Endothelial cell of umbilical vein (primary cell): ENCODE results near the gene CABP2. TPM values are rescaled to one million over a fixed set of nuclear protein-coding genes. Genes with fewer than 3 reads are reported as not detected.

ENCODE experiments used
- BruUV-seq: library from RNA; stranded (reverse); fragments of 400-500 nt; replicated peaks from 2 replicates; lab custom pipeline; 2021; lab: Mats Ljungman, UMichigan
- CTCF ChIA-PET: fragments of 300-600, 350-600 bp; sonication (Branson Sonifier 250); formaldehyde crosslinking; loops from one replicate; lab custom pipeline; 2021; ENCODE audit warnings: antibody characterized with exemption, inconsistent platforms; lab: Charles Lee
- POLR2A ChIA-PET: fragments of 300-600, 350-600 bp; sonication (Branson Sonifier 250); formaldehyde crosslinking; loops from one replicate; lab custom pipeline; 2021; ENCODE audit warnings: antibody characterized with exemption, inconsistent platforms; lab: Charles Lee
- DNase-seq: peaks from one replicate; pipeline ENCODE4 v3.0.0-alpha.2; 2011; ENCODE audit warnings: low read depth, low spot score
- FAIRE-seq: peaks from 2 replicates; lab custom pipeline; 2011; peaks lifted over from hg19 to GRCh38; lab: Jason Lieb, UNC
- H2AFZ ChIP-seq: 2 replicates; pipeline ENCODE4 v1.6.0; 2012; ENCODE audit warnings: low read depth, low read length, control low read depth, inconsistent platforms
- H3K27ac ChIP-seq: 2 replicates; pipeline ENCODE4 v1.5.1; 2011; ENCODE audit warnings: low read depth, mild to moderate bottlenecking, control low read depth, low read length, moderate library complexity; ENCODE audit not compliant: insufficient read depth
- H3K27me3 ChIP-seq, 2 experiments: 2 replicates each; pipeline versions ENCODE4 v1.6.0 to v1.6.1; 2011; ENCODE audit warnings: low read length in 2 of 2, mixed read lengths in 1 of 2; ENCODE audit not compliant: control insufficient read depth in 2 of 2, insufficient read depth in 2 of 2
- H3K36me3 ChIP-seq, 2 experiments: 2 replicates in 1 of 2; 3 replicates in 1 of 2; pipeline ENCODE4 v1.5.1; 2011; ENCODE audit warnings: low read length in 2 of 2, mild to moderate bottlenecking in 1 of 2, moderate library complexity in 1 of 2; ENCODE audit not compliant: control insufficient read depth in 2 of 2, insufficient read depth in 2 of 2; ENCODE audit errors: extremely low read depth in 1 of 2
- H3K4me1 ChIP-seq: 3 replicates; pipeline ENCODE4 v1.5.1; 2011; ENCODE audit warnings: mild to moderate bottlenecking, low read length; ENCODE audit not compliant: control insufficient read depth, insufficient read depth; ENCODE audit errors: extremely low read depth
- H3K4me2 ChIP-seq: 2 replicates; pipeline ENCODE4 v1.6.1; 2011; ENCODE audit warnings: low read length, control low read depth, mixed read lengths; ENCODE audit not compliant: insufficient read depth
- H3K4me3 ChIP-seq, 3 experiments: fragments of 200-600 bp in 1 of 3; sonication (generic), shearing (Covaris generic) in 1 of 3; replicated peaks in 1 of 3; 2 replicates each; pipeline ENCODE4 v1.5.1; 2011 to 2016; ENCODE audit warnings: control low read depth in 3 of 3, low read length in 3 of 3, mild to moderate bottlenecking in 2 of 3, inconsistent platforms in 1 of 3, low read depth in 1 of 3, moderate library complexity in 1 of 3; ENCODE audit not compliant: insufficient read depth in 1 of 3
- H3K79me2 ChIP-seq: 2 replicates; pipeline ENCODE4 v1.6.0; 2012; ENCODE audit warnings: low read length, inconsistent platforms; ENCODE audit not compliant: control insufficient read depth, insufficient read depth
- H3K9ac ChIP-seq: replicated peaks from 2 replicates; pipeline ENCODE3; 2011; ENCODE audit warnings: low read length, control low read depth; ENCODE audit not compliant: insufficient read depth; ENCODE audit errors: extremely low read depth
- H3K9me1 ChIP-seq: replicated peaks from 3 replicates; pipeline ENCODE4 v1.6.0; 2011; ENCODE audit warnings: mild to moderate bottlenecking, low read length; ENCODE audit not compliant: control insufficient read depth, insufficient read depth; ENCODE audit errors: extremely low read depth
- H3K9me3 ChIP-seq: replicated peaks from 2 replicates; pipeline ENCODE4 v1.5.1; 2012; ENCODE audit warnings: low read length, inconsistent platforms; ENCODE audit not compliant: control insufficient read depth, insufficient read depth
- H4K20me1 ChIP-seq: replicated peaks from 2 replicates; pipeline ENCODE3; 2011; ENCODE audit warnings: mild to moderate bottlenecking, low read length; ENCODE audit not compliant: control insufficient read depth, insufficient read depth; ENCODE audit errors: extremely low read depth
- EZH2 ChIP-seq: IDR thresholded peaks from 2 replicates; pipeline ENCODE4 v1.6.1; 2012; ENCODE audit warnings: borderline replicate concordance, low read depth, mild to moderate bottlenecking, moderate library complexity, low read length, inconsistent platforms; ENCODE audit not compliant: severe bottlenecking
- FOS ChIP-seq: IDR thresholded peaks from 2 replicates; pipeline ENCODE4 v1.6.1; 2011; ENCODE audit warnings: mild to moderate bottlenecking, low read length, moderate library complexity, borderline replicate concordance; ENCODE audit not compliant: insufficient read depth
- JUN ChIP-seq: IDR thresholded peaks from 2 replicates; pipeline ENCODE4 v1.6.1; 2011; ENCODE audit warnings: borderline replicate concordance, low read depth; ENCODE audit not compliant: insufficient read length, insufficient read depth
- MYC ChIP-seq: IDR thresholded peaks from one replicate; pipeline ENCODE4 v1.6.1; 2011; ENCODE audit warnings: mild to moderate bottlenecking, low read depth, low read length
- POLR2A ChIP-seq: IDR thresholded peaks from 2 replicates; pipeline ENCODE4 v1.6.1; 2012; ENCODE audit warnings: low read depth, mild to moderate bottlenecking, control low read depth, low read length
- dilution Hi-C: fragments of 300-500 bp; cut with MboI; formaldehyde crosslinking; loops from one replicate; pipeline ENCODE4 v1.15.0; 2019; ENCODE audit warnings: low sequenced_read_pairs; ENCODE audit not compliant: extremely low pct_ligation_motif_present
- intact Hi-C: fragments of 100-400 bp; cut with micrococcal nuclease; formaldehyde crosslinking; loops from one replicate; pipeline ENCODE4 v1.10.0; 2022
- polyA plus RNA-seq, 4 experiments: library from polyadenylated mRNA; depleted of rRNA in 3 of 4; stranded (reverse) in 3 of 4; unstranded in 1 of 4; fragments of >200 nt; gene quantifications; 2 replicates each; pipeline versions ENCODE4 v1.2.1 to v1.2.3, GENCODE V29; 2011 to 2012; ENCODE audit warnings: missing spikeins in 1 of 4
- total RNA-seq: library from RNA; stranded (reverse); gene quantifications from 2 replicates; pipeline ENCODE4 v1.2.3, GENCODE V29; 2021
- TF ChIP-seq, protein P1 (sequence below), 2 donors: IDR thresholded peaks; 1 replicate in 1 of 2; 2 replicates in 1 of 2; pipeline ENCODE4 v1.5.1; 2011; ENCODE audit warnings: low read length in 2 of 2, mild to moderate bottlenecking in 2 of 2, moderate library complexity in 2 of 2, control low read depth in 1 of 2, inconsistent platforms in 1 of 2, low read depth in 1 of 2; ENCODE audit not compliant: insufficient read depth in 1 of 2; ENCODE audit errors: extremely low read depth in 1 of 2
- TF ChIP-seq, protein P2 (sequence below): IDR thresholded peaks from 2 replicates; pipeline ENCODE4 v1.6.1; 2011; ENCODE audit not compliant: insufficient read depth, insufficient read length

The CABP2 gene
- total and polyA plus RNA-seq, 2 donors (not counting 3 experiments of a cell fraction or from before 2014, with no cell fraction given), result not detected

DNA sequence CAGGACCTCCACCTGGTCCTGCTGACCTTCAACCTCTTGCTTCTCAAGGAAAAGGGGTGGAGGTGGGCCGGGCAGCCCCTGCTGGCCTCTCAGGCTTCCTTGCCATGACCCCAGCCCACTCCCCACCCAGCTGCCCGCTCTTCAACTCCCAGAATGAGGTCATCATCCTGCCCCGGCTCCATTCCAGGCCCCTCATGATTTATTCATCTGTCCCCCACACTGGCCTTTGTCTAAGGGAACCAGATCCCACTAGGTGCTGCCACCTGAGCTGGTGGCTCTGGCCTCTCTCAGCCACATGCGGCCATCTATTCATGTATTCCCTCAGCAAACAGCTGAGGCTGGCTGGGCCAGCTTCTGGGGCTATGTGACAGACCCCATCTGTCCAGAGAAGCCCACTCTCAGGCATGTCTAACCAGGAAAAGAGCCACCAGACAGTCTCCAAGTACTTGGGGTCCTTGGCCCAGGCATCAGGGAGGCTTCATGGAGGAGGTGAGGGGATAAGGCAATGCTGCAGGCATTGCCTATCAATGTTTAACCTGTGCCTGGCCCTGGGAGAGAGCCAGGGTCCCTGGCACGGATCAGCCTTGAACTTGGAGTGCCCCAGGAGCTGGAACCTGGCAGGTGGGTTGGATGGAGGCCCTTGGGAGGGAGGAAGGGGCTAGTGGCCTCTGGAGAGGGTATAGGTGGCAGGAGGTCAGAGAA, 2.2 kb upstream of the CABP2 start:
- TF ChIP-seq EZH2 (no peak), JUN (no peak), POLR2A (no peak)
- TF ChIP-seq, protein P1, sequence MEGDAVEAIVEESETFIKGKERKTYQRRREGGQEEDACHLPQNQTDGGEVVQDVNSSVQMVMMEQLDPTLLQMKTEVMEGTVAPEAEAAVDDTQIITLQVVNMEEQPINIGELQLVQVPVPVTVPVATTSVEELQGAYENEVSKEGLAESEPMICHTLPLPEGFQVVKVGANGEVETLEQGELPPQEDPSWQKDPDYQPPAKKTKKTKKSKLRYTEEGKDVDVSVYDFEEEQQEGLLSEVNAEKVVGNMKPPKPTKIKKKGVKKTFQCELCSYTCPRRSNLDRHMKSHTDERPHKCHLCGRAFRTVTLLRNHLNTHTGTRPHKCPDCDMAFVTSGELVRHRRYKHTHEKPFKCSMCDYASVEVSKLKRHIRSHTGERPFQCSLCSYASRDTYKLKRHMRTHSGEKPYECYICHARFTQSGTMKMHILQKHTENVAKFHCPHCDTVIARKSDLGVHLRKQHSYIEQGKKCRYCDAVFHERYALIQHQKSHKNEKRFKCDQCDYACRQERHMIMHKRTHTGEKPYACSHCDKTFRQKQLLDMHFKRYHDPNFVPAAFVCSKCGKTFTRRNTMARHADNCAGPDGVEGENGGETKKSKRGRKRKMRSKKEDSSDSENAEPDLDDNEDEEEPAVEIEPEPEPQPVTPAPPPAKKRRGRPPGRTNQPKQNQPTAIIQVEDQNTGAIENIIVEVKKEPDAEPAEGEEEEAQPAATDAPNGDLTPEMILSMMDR (IDR thresholded peaks at IDR 0.05; ENCODE audit: extremely low read depth in 1 of 2, insufficient read depth in 1 of 2, low read depth in 1 of 2, low read length in 2 of 2), result no peak
- TF ChIP-seq, protein P2, sequence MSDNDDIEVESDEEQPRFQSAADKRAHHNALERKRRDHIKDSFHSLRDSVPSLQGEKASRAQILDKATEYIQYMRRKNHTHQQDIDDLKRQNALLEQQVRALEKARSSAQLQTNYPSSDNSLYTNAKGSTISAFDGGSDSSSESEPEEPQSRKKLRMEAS, result no peak
- Histone ChIP-seq H3K4me2 (no peak overlapping the region), H3K27me3 (peaks cover 0 to 2% of the 10 kb centered on the region in 2 experiments), H3K4me1 (no peaks in the 10 kb centered on the region), H3K79me2 (no peaks in the 10 kb centered on the region), H4K20me1 (no peaks in the 10 kb centered on the region), H3K9ac (no peak overlapping the region), H3K9me3 (no peaks in the 10 kb centered on the region), H3K27ac (no peak overlapping the region), H2AFZ (no peak overlapping the region), H3K9me1 (no peaks in the 10 kb centered on the region), H3K36me3 (no peaks in the 10 kb centered on the region), H3K4me3 (no peak overlapping the region)
- dilution Hi-C loops (no loop called here), intact Hi-C loops (no loop called here)
- no TSS peak for BruUV-seq
- ChIA-PET POLR2A (no interaction called here), CTCF (no interaction called here)
- FAIRE-seq (no peak), DNase-seq (no peak)

DNA sequence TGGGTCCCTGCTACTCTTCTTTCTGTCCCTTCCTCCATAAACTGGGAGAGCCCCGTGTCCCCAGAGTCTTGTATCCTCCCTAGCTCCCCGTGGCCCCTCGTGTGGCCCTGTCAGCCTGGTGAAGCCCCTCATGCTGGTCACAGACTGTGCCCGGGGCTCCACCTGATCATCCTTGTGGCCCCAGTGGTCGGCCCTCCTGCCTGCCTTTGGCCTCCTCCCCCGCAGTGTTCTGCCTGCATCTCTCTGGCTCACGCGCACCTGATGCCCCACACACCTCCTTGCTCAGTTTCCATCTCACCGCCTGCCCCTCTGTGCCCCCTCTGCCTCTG, 1.2 kb upstream of the CABP2 start:
- peaks cover 0 to 2% of the 10 kb centered on the region in 2 experiments for H3K27me3 ChIP-seq
- H3K9me3 ChIP-seq, result no peaks in the 10 kb centered on the region
- H3K27ac ChIP-seq, result no peak overlapping the region
- H3K4me1 ChIP-seq, result no peaks in the 10 kb centered on the region
- dilution Hi-C loops, result no loop called here
- no peak overlapping the region for H3K9ac ChIP-seq
- TF ChIP-seq, protein P1 (IDR thresholded peaks at IDR 0.05; ENCODE audit: extremely low read depth in 1 of 2, insufficient read depth in 1 of 2, low read depth in 1 of 2, low read length in 2 of 2), result no peak
- TF ChIP-seq EZH2 (no peak), MYC (no peak), FOS (no peak)
- POLR2A ChIA-PET, result no interaction called here
- H3K9me1 ChIP-seq, result no peaks in the 10 kb centered on the region
- H3K36me3 ChIP-seq, result no peaks in the 10 kb centered on the region
- no peak overlapping the region for H3K4me2 ChIP-seq
- CTCF ChIA-PET, result no interaction called here
- H4K20me1 ChIP-seq, result no peaks in the 10 kb centered on the region
- H3K79me2 ChIP-seq, result no peaks in the 10 kb centered on the region
- FAIRE-seq (no peak), DNase-seq (no peak)
- H2AFZ ChIP-seq, result no peak overlapping the region
- intact Hi-C loops, result no loop called here
- no peak overlapping the region for H3K4me3 ChIP-seq
- no TSS peak for BruUV-seq
